Measurements from ENCODE around the gene DMD.

The DMD gene

DNA sequence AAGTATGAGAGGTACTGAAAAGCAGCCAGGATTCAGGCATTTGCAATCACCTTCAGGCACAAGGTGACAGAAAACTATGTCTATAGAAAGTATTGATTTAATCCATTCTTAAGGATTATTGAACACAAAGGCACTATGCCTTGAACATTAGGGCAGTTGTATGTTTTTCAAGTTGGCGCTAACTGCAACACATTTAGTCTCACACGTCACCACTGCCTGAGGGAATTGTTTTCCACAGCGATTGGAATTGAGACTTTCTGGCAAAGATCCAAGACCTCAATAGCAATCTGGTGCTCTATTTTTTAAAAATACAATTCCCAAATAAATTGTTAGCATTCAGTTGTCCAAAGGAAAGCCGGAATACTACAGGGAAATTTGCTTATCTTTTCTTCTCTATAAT, 2086.8 kb downstream of the DMD start:
- no peak for DNase-seq (ENCODE audit: low read depth, low spot score)
- H3K4me3 ChIP-seq (ENCODE audit: low read depth, low read length): no peak overlapping the region
- TF ChIP-seq, protein P1, sequence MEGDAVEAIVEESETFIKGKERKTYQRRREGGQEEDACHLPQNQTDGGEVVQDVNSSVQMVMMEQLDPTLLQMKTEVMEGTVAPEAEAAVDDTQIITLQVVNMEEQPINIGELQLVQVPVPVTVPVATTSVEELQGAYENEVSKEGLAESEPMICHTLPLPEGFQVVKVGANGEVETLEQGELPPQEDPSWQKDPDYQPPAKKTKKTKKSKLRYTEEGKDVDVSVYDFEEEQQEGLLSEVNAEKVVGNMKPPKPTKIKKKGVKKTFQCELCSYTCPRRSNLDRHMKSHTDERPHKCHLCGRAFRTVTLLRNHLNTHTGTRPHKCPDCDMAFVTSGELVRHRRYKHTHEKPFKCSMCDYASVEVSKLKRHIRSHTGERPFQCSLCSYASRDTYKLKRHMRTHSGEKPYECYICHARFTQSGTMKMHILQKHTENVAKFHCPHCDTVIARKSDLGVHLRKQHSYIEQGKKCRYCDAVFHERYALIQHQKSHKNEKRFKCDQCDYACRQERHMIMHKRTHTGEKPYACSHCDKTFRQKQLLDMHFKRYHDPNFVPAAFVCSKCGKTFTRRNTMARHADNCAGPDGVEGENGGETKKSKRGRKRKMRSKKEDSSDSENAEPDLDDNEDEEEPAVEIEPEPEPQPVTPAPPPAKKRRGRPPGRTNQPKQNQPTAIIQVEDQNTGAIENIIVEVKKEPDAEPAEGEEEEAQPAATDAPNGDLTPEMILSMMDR (IDR thresholded peaks at IDR 0.05; ENCODE audit: low read depth, low read length): no peak
- in situ Hi-C loops (cut with HindIII; ENCODE audit: low sequenced_read_pairs): no loop called here

DNA sequence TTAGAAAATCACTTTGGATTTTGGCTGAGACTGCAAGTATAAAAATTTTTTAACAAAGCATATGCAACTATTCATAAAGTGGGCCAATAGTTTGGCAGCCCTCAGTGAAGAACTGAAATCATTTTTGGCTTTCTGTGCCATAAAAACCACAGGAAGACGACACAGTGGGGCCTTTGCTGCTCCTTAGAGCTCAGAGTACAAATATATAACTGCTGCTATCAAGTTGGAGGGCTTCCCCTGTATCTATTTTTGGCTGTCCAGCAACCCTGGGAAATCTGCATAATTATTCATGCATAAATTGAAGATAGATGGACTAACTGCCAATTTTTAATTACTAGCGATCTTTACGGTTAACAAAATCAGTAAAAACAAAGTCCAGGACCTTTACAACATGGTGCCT, 2088.0 kb downstream of the DMD start:
- no peak overlapping the region for H3K4me3 ChIP-seq (ENCODE audit: low read depth, low read length)
- TF ChIP-seq, protein P1 (IDR thresholded peaks at IDR 0.05; ENCODE audit: low read depth, low read length): no peak
- DNase-seq (ENCODE audit: low read depth, low spot score): no peak
- in situ Hi-C loops (cut with HindIII; ENCODE audit: low sequenced_read_pairs): no loop called here

DNA sequence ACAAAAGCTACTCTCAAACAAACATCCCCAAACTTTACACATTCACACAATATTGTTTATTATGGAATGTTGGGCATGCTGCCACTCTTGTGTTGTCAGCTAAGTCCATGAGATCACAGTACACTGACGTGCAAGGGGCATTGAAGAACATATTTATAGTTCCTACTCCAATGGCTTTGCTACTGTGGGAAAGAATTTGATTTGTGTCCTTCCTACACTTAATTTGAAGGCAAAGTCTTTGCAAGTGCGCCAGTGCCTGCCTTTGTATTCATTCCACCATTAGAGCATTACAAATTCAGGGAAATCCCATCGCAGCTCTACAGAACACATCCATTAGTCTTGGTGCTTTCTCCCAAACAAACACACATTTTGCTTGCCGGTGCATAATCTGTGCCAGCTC, 2094.1 kb downstream of the DMD start:
- in situ Hi-C loops (cut with HindIII; ENCODE audit: low sequenced_read_pairs): no loop called here
- TF ChIP-seq, protein P1 (IDR thresholded peaks at IDR 0.05; ENCODE audit: low read depth, low read length): no peak
- DNase-seq (ENCODE audit: low read depth, low spot score): no peak
- H3K4me3 ChIP-seq (ENCODE audit: low read depth, low read length): no peak overlapping the region

DNA sequence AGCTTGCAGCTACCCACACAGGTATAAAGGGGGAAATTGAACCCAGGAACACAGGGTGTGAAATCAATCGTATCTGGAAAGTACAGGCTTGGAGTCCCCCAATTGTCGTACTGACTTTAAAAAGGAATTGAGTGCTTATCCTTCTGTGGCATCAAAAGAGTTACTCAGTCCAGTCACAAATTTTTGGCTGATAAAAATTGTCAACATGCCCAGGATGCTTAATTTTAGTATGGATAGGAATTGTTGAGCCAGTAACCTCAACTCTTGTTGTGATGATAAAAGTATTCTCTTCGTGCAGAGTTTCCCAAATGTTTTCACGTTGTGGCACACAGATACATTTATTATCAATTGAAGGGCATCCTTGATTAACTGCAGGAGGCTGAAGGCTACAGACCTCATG, 2096.0 kb downstream of the DMD start:
- TF ChIP-seq, protein P1 (IDR thresholded peaks at IDR 0.05; ENCODE audit: low read depth, low read length): no peak
- H3K4me3 ChIP-seq (ENCODE audit: low read depth, low read length): no peak overlapping the region
- in situ Hi-C loops (cut with HindIII; ENCODE audit: low sequenced_read_pairs): no loop called here
- no peak for DNase-seq (ENCODE audit: low read depth, low spot score)

DNA sequence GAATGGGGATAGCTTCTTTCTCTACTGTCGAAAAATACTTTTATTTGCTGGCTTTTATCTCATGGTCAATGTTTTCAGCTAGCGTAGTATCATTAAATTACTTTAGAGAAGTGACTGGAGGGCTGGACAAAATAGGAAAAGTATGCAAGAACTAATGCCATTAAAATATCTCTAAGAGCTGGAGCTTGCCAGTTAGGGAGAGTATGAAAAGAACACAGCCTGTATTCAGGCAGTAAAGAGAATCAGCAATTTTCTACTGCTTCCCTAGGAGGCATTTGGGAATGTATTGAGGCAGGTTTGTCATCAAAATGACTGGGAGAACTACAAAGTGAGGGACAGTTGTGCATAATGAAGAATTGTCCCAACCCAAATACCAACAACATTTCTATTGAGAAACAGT, 2096.5 kb downstream of the DMD start:
- TF ChIP-seq, protein P1 (IDR thresholded peaks at IDR 0.05; ENCODE audit: low read depth, low read length): no peak
- DNase-seq (ENCODE audit: low read depth, low spot score): no peak
- in situ Hi-C loops (cut with HindIII; ENCODE audit: low sequenced_read_pairs): no loop called here
- H3K4me3 ChIP-seq (ENCODE audit: low read depth, low read length): no peak overlapping the region

DNA sequence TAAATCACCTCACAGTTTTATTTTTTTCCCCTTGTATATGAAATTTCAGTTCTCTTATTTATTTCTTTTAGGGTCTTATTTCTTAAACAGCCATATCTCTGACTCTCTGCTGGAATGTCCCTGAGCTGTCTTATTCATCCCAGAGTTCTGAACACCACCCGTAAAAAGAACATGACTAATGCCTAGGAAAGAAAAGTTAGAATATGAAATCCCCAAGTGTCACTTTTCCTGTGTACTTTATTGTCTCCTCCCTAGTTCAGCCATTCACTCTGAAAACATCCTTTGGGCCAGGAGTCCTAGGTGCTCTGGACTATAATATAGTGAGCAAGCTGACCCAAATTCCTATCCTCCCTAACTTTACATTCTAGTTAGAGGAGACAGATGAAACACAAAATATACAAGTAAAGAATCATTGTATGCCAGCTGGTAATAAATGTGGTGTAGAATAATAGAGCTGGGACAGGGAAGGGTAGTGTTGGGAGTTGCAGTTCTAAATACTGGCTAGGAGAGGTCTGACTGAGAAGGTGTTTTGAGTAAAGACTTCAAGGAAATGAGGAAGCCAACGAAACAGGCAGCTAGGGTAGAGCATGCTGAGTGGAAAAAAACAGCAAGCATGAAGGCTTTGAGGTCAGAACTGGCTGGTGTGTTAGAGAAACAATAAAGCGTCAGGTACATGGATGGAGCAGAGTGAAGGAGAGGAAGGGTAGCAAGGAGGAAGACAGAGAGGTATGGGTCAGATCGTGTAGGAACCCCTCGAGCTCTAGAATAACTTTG, 2098.9 kb downstream of the DMD start:
- TF ChIP-seq, protein P1 (IDR thresholded peaks at IDR 0.05; ENCODE audit: low read depth, low read length): no peak
- no peak overlapping the region for H3K4me3 ChIP-seq (ENCODE audit: low read depth, low read length)
- in situ Hi-C loops (cut with HindIII; ENCODE audit: low sequenced_read_pairs): no loop called here
- DNase-seq (ENCODE audit: low read depth, low spot score): no peak

Data from astrocyte of the spinal cord (primary cell).